NCI-H2196 (cell line): ENCODE results near the gene SOCS2.
A peak's percentile ranks its signal among the peaks of the same experiment; 100 is the strongest.
"Not testable (repeated sequence)": the region's sequence is repeated elsewhere in the genome, so short reads cannot be mapped to it uniquely, and the experiment has no call there.

Experiments used
- DNase-seq: peaks from one replicate; lab custom pipeline; 2025; ENCODE audit not compliant: unreplicated experiment; lab: John Stamatoyannopoulos, UW

The SOCS2 gene, protein sequence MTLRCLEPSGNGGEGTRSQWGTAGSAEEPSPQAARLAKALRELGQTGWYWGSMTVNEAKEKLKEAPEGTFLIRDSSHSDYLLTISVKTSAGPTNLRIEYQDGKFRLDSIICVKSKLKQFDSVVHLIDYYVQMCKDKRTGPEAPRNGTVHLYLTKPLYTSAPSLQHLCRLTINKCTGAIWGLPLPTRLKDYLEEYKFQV

DNA sequence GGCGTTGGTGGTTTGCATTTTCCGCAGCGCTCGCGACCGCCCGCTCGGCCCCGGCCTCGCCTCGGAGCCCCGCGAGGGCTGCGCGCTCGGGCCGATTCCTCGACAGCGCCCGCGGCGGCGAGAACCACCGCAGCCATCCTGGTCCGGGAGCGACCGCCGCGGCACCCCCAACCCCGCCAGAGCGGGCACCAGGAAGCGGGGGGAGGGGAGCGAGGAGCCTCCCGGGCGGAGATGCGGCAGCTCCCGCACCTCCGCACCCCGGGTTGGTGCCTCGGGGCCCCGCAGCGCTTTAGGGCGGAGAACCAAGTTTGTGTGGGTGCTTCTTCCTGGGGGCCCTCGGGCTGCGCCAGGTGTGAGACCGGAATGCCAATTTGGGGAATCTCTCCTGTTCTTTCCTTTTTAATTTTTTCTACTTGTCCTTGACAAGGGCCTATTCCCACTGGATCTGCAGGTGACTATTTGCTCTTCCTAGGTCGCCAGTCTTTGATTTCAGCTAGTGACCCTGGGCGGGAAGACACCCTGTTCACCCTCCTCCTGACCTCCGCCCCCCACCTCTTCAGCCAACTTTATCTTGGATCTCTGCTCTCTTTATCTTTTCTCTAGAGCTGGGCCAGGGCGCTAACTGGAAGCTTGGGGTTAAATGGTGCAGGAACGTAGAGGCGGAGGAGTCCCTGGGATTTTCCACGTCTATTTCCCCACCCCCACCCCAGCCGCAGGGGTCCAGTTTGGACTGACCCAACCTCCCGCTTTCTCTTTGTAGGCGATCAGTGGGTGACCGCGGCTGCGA is at the start of gene SOCS2:
Gene SOCS2, plus strand, starts transcription at position 751 of the 787 bp plus-strand sequence. CDS start 223 bp downstream, outside the sequence.
- no peak for DNase-seq

DNA sequence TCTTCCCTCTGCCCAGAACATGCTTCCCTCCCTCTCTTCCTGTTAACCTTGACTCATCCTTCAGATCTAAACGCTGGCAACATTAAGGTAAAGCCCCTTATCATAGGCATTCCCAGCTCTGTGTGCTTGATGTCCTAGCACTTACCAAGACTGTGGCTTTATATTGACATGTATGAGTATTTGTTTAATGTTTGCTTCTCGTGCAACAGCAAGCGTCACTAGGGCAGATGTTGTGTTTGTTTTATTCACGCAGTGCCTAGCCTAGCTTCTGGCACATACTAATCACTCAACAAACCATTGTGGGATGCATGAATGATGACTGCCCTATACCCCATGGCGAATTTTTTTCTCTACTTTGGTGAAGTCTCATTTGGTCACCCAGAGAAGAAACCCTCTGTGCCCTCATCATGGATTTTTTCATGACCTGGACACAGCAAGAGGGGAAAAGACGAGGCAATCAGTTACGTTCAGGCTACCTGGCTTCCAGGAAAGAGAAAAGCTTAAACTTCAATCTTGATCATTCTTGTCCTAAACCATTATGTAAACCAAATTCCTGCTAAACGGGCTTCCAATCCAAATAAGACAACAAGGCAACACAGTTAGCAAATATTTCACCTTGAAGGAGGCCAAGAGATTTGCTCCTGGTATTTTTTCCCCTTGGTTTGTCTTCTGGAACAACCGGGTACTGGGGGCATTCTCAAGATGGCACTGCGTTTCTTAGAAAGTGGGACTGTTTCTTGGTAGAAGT is 47.9 kb upstream of the SOCS2 start:
- DNase-seq: no peak

- DNase-seq: peak; percentile 17
These were observed 45.6 kb upstream of the SOCS2 start for GRCh38 chr12:93526786-93527428.

GRCh38 chr12:93530358-93530757 is 42.1 kb upstream of the SOCS2 start:
- no peak for DNase-seq

- no peak for DNase-seq
These were observed 39.2 kb upstream of the SOCS2 start for GRCh38 chr12:93533310-93533709.

- no peak for DNase-seq
These were observed 36.2 kb upstream of the SOCS2 start for GRCh38 chr12:93536111-93536765.

DNA sequence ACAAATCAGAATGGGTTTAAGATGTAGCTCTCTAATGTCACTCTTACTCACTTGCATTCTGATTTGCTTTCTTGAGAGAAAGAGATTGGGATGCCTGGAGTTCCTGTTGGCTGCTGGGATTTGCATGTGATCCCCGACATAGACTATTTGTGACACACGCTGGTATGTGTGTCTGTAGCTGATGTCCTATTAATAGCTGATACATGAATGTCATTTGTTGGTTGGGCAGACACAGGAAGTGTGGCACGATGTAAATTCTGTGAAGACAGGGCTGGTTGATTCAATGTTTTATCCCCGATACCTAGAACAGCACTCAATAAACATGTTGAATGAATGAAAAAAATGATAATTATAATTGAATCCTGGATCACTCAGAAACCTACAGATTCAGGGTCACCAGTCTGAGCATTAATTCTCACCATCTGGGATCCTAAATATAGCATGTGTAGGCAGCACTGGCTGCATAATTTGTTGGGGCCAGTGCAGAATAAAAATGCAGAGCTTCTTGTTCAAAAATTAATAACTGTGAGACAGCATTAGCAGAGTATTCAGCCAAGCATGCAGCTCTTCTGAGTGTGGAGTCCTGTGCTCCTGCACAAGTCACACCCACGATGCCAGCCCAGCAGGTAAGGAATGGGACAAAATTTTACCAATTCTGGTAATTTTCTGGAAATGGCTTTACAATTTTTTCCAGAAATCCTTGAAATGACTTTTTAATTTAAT is 35.5 kb upstream of the SOCS2 start:
- DNase-seq: no peak

- no peak for DNase-seq
These were observed 34.7 kb upstream of the SOCS2 start for GRCh38 chr12:93537769-93538168.

- DNase-seq: no peak
These were observed 32.7 kb upstream of the SOCS2 start for GRCh38 chr12:93539821-93540220.

- DNase-seq: no peak
These were observed 32.0 kb upstream of the SOCS2 start for GRCh38 chr12:93540466-93540865.

- DNase-seq: no peak
These were observed 30.8 kb upstream of the SOCS2 start for GRCh38 chr12:93541578-93542225.

- no peak for DNase-seq
These were observed 24.7 kb upstream of the SOCS2 start for GRCh38 chr12:93547778-93548177.

DNA sequence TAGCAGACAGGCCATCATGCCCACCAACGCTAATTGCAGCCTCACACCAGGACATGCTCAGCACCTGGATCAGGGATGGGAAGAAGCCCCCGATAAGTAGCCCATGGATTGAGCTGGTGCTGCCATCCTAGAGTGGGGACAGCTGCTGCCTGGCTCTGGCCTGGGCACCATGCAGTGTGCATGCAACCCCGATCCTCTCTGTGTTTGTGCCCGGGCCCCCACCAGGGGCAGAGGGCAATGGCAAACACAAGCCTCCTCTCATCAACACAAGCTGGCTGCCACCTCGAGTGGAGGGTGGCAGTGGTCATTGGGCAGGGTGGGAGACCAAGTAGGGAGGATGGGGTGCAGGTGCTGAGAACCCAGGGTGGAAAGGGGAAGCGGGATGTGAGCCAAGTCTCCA is 23.3 kb upstream of the SOCS2 start:
- no peak for DNase-seq

- no peak for DNase-seq
These were observed 21.5 kb upstream of the SOCS2 start for GRCh38 chr12:93550748-93551611.

- DNase-seq: no peak
These were observed 20.0 kb upstream of the SOCS2 start for GRCh38 chr12:93552427-93552826.

- DNase-seq: not testable (repeated sequence)
These were observed 14.6 kb upstream of the SOCS2 start for GRCh38 chr12:93557879-93558278.

DNA sequence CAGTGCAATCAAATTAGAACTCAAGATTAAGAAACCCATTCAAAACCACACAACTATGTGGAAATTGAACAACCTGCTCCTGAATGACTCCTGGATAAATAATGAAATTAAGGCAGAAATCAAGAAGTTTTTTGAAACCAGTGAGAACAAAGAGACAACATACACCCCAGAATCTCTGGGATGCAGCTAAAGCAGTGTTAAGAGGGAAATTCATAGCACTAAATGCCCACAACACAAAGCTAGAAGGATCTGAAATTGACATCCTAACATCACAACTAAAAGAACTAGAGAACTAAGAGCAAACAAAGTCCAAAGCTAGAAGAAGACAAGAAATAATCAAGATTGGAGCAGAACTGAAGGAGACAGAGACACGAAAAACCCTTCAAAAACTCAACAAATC is 13.8 kb upstream of the SOCS2 start:
- not testable (repeated sequence) for DNase-seq

GRCh38 chr12:93563807-93564538 is 8.5 kb upstream of the SOCS2 start:
- no peak for DNase-seq
